Sigmoid colon (tissue), 7 donors: ENCODE measurements around the gene WDFY4. TPM values are rescaled to one million over a fixed set of nuclear protein-coding genes. Genes with fewer than 3 reads are reported as not detected.

Experiments used
- DNase-seq: peaks from one replicate; pipeline ENCODE4 v3.0.0-alpha.2; 2019
- H3K27ac ChIP-seq, 4 donors: fragments of 200-600 bp; sonication (generic); one replicate each; pipeline ENCODE4 v1.5.1; 2016 to 2019; ENCODE audit warnings: mild to moderate bottlenecking in 1 of 4
- H3K27me3 ChIP-seq, 3 donors: fragments of 200-600 bp; sonication (generic); one replicate each; pipeline ENCODE4 v1.5.1; 2019; ENCODE audit warnings: mild to moderate bottlenecking in 1 of 3
- H3K36me3 ChIP-seq, 4 donors: fragments of 200-600 bp; sonication (generic); one replicate each; pipeline ENCODE4 v1.5.1; 2016 to 2019
- H3K4me1 ChIP-seq, 4 donors: fragments of 200-600 bp; sonication (generic); one replicate each; pipeline ENCODE4 v1.5.1; 2017 to 2019
- H3K4me3 ChIP-seq, 4 donors: fragments of 200-600 bp; sonication (generic); one replicate each; pipeline ENCODE4 v1.5.1; 2017 to 2019; ENCODE audit warnings: mild to moderate bottlenecking in 2 of 4, moderate library complexity in 1 of 4
- H3K9me3 ChIP-seq, 4 donors: fragments of 200-600 bp in 3 of 4; sonication (generic) in 3 of 4; one replicate each; pipeline versions ENCODE4 v1.5.1 to v1.6.1; 2013 to 2019
- EP300 ChIP-seq, 4 donors: sonication (generic); formaldehyde crosslinking; IDR thresholded peaks; one replicate each; pipeline ENCODE4 v1.6.1; 2017; ENCODE audit warnings: antibody characterized with exemption in 4 of 4
- POLR2A ChIP-seq, 2 donors: fragments of 450-650 bp; IDR thresholded peaks; one replicate each; pipeline ENCODE4 v1.6.1; 2016; ENCODE audit warnings: antibody characterized with exemption in 2 of 2, mild to moderate bottlenecking in 2 of 2, moderate library complexity in 2 of 2
- POLR2AphosphoS5 ChIP-seq, 4 donors: sonication (generic); formaldehyde crosslinking; IDR thresholded peaks; one replicate each; pipeline ENCODE4 v1.6.1; 2017; ENCODE audit warnings: antibody characterized with exemption in 4 of 4
- WGBS, 2 donors: extraction: QIAGEN DNeasy Blood & Tissue Kit; methylation state at CpG; one replicate each; pipeline ENCODE4 v1.1.7; 2013; 5-methylcytosine and 5-hydroxymethylcytosine counted together
- intact Hi-C: fragments of 100-400 bp; cut with DNase I; formaldehyde crosslinking; loops from one replicate; pipeline ENCODE4 v1.15.1; 2023
- polyA plus RNA-seq, 3 donors: library from polyadenylated mRNA; stranded (reverse); fragments of 200-250 nt; gene quantifications; one replicate each; pipeline ENCODE4 v1.2.3, GENCODE V29; 2013
- total RNA-seq, 4 donors: library from RNA; depleted of rRNA; stranded (reverse); fragments of >200 nt; gene quantifications; one replicate each; pipeline ENCODE4 v1.1.0, GENCODE V29; 2016
- TF ChIP-seq, protein P1 (sequence below), 4 experiments: fragments of 450-650 bp in 3 of 4; fragments of 200-600 bp in 1 of 4; IDR thresholded peaks; one replicate each; pipeline ENCODE4 v1.5.1; 2016 to 2019; ENCODE audit warnings: antibody characterized with exemption in 4 of 4, mild to moderate bottlenecking in 3 of 4, moderate library complexity in 2 of 4
- donor health status: healthy with polysubstance abuse.
- donor health status: Bipolar disorder and iron deficiency.
- donor health status: healthy.

WDFY4 gene
- total and polyA plus RNA-seq, 7 donors: 0.60 to 18.6 (median 2.5) TPM

DNA sequence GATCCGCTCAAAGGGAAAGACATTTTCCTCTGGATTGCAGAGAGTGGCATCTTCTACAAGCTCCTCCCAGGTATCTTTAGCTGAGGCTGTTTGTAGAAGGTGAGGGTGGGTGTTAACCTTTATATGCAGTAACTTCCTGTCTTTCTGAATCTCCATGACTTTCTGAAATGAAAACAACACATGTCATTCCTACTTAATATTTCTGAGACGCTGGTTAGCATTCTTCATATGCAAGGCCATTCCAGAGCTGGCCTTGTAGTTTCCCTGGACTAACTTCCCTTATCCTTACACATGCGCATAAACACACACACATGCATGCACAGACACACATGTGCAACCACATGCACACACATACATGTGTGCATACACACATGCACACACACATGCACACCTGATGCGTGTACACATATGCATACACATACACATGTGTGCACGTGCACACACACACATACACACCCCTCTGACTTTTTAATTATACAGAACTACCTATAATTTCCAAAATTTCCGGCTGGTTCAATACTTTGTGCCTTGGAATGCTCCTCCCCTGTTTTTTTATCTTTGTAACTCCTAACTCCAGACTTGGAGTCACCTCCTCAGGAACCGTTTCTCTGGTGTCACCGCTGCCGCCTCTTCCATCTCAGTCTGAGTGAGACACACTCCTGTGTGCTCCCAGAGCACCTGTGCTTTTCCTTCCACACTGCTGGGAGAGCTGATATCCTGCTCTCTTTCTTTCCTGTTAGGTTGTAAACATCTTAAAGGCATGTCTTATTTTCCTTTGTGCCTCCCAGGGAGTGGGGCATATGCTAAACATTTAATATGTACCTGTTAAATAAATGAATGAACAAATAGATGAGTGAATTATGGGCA is 199.7 kb downstream of the WDFY4 start:
- Histone ChIP-seq H3K4me3 (no peak overlapping the region), H3K27ac (no peak overlapping the region), H3K27me3 (no peaks in the 10 kb centered on the region), H3K36me3 (no peaks in the 10 kb centered on the region), H3K9me3 (no peaks in the 10 kb centered on the region), H3K4me1 (no peaks in the 10 kb centered on the region)
- TF ChIP-seq POLR2AphosphoS5 (IDR thresholded peaks at IDR 0.05) (no peak), EP300 (IDR thresholded peaks at IDR 0.05) (no peak), POLR2A (IDR thresholded peaks at IDR 0.05) (no peak)
- TF ChIP-seq, protein P1, sequence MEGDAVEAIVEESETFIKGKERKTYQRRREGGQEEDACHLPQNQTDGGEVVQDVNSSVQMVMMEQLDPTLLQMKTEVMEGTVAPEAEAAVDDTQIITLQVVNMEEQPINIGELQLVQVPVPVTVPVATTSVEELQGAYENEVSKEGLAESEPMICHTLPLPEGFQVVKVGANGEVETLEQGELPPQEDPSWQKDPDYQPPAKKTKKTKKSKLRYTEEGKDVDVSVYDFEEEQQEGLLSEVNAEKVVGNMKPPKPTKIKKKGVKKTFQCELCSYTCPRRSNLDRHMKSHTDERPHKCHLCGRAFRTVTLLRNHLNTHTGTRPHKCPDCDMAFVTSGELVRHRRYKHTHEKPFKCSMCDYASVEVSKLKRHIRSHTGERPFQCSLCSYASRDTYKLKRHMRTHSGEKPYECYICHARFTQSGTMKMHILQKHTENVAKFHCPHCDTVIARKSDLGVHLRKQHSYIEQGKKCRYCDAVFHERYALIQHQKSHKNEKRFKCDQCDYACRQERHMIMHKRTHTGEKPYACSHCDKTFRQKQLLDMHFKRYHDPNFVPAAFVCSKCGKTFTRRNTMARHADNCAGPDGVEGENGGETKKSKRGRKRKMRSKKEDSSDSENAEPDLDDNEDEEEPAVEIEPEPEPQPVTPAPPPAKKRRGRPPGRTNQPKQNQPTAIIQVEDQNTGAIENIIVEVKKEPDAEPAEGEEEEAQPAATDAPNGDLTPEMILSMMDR (IDR thresholded peaks at IDR 0.05): no peak
- 79 to 90% methylated on average over 9 of the region's 9 CpGs for WGBS, 2 donors
- intact Hi-C loops: no loop called here
- DNase-seq: no peak

DNA sequence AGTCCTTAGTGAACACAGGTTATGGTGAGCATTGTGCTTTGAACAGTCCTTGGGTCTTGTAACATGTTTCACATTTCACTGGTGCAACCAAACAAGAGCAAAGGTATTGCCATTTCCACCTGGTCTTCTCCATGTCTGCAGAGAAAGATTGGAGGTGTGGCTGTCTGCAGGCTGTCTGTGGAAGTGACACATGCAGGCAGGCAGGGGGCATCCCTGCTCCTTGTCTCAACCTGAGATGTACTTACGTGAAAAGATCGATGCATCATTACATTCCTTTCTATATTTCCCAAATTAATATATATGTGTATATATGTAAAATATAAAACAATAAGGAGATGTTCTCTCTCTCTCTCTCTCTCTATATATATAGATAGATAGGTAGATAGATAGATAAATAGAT is 200.7 kb downstream of the WDFY4 start:
- intact Hi-C loops: no loop called here
- H3K4me3 ChIP-seq: no peak overlapping the region

DNA sequence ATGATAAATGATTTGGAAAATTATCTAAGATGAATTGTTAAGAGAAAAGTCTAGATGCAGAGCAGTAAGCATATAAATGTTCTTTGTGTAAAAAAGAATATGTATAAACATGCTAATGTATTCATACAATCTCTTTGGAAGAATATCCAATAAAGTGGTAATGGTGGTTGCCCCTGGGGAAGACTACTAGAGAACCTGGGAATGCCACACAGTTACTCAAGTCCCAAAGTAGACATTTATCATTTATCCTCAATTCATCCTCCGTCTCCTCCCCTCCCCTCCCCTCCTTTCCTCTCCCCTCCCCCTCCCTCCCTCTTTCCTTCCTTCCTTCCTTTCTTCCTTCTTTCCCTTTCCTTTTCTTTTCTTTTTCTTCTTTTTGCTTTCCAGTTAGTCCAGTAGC is 203.3 kb downstream of the WDFY4 start:
- H3K4me3 ChIP-seq: no peak overlapping the region
- TF ChIP-seq, protein P1 (IDR thresholded peaks at IDR 0.05): no peak
- H3K27ac ChIP-seq: no peak overlapping the region
- no peaks in the 10 kb centered on the region for H3K27me3 ChIP-seq
- no peaks in the 10 kb centered on the region for H3K4me1 ChIP-seq
- WGBS, 2 donors: 74 to 75% methylated on average over 1 of the region's 1 CpG
- no peaks in the 10 kb centered on the region for H3K9me3 ChIP-seq
- H3K36me3 ChIP-seq: no peaks in the 10 kb centered on the region
- intact Hi-C loops: no loop called here
- no peak for DNase-seq

More for the DNA sequence above, 200.7 kb downstream of the WDFY4 start:
- WGBS, 2 donors: 12 to 55% methylated on average over 2 of the region's 2 CpGs
- H3K27me3 ChIP-seq: no peaks in the 10 kb centered on the region
- H3K4me1 ChIP-seq: no peaks in the 10 kb centered on the region
- H3K27ac ChIP-seq: no peak overlapping the region
- H3K9me3 ChIP-seq: no peaks in the 10 kb centered on the region
- TF ChIP-seq POLR2A (IDR thresholded peaks at IDR 0.05) (no peak), POLR2AphosphoS5 (IDR thresholded peaks at IDR 0.05) (no peak), EP300 (IDR thresholded peaks at IDR 0.05) (no peak)
- TF ChIP-seq, protein P1 (IDR thresholded peaks at IDR 0.05): no peak
- no peak for DNase-seq
- no peaks in the 10 kb centered on the region for H3K36me3 ChIP-seq

DNA sequence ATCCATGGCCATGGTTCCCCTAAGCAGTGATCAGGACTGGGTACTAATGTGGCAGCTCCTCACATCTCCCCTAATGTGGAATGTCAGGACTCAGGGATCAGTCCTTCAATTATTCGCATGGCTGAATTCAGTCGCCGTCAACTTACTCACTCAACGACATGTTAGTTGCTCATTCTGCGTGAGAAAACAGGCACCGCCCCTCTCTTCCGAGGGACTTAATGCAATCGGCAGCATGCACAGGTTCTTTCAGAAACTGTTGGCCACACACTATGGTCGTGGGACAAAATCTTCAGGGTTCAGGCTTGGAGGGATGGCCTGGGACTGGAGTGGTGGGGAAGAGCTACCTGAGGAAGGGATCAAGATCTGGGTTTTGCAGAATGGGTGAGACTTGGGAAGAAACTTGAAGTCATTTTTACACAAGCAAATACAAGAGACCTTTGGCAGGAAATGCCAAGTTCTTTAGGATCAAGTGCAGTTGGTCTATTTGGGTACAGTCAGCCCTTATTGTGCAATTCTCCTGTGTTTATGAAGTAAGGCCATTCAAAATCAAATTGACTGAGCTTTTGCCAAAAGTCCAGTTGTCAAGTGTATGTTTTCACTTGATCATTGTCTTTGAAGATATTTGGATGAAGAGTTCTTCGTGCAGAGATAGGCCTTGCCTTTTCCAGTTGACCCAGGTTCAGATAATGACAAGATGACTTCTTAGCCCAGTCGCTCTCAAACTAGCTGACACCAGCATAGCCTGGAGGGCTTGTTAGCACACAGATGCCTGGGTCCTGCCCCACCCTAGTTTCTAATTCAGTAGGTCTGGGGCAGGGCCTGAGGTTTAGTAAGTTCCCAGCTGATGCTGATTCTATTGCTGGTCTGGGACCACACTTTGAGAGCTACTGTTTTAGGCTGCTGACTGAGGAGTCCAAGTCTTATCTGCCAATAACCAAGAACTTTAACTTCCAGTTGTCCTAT is 206.5 kb downstream of the WDFY4 start:
- 87 to 93% methylated on average over 11 of the region's 11 CpGs for WGBS, 2 donors
- intact Hi-C loops: no loop called here

More for the DNA sequence above, 206.5 kb downstream of the WDFY4 start:
- Histone ChIP-seq H3K27ac (no peak overlapping the region), H3K36me3 (no peaks in the 10 kb centered on the region), H3K27me3 (no peaks in the 10 kb centered on the region), H3K4me1 (no peaks in the 10 kb centered on the region), H3K4me3 (no peak overlapping the region), H3K9me3 (no peaks in the 10 kb centered on the region)
- DNase-seq: no peak
- TF ChIP-seq POLR2AphosphoS5 (IDR thresholded peaks at IDR 0.05) (no peak), EP300 (IDR thresholded peaks at IDR 0.05) (no peak), POLR2A (IDR thresholded peaks at IDR 0.05) (no peak)
- TF ChIP-seq, protein P1 (IDR thresholded peaks at IDR 0.05): no peak
